Thyroid gland (tissue), 4 donors: ENCODE measurements around the gene LIFR.
"Not testable (repeated sequence)": the region's sequence is repeated elsewhere in the genome, so short reads cannot be mapped to it uniquely, and the experiment has no call there.

Source experiments
- CTCF ChIP-seq, 6 experiments: fragments of 200-600 bp in 3 of 6; fragments of 450-650 bp in 3 of 6; sonication (generic) in 3 of 6; IDR thresholded peaks; one replicate each; pipeline ENCODE4 v1.5.1; 2016 to 2019; ENCODE audit warnings: antibody characterized with exemption in 6 of 6, mild to moderate bottlenecking in 2 of 6, inconsistent platforms in 1 of 6, moderate library complexity in 1 of 6
- POLR2A ChIP-seq, 2 donors: fragments of 450-650 bp; IDR thresholded peaks; one replicate each; pipeline ENCODE4 v1.6.1; 2017; ENCODE audit warnings: antibody characterized with exemption in 2 of 2, mild to moderate bottlenecking in 2 of 2, moderate library complexity in 1 of 2

GRCh38 chr5:38567306-38567705 is 10.9 kb upstream of the LIFR start:
- TF ChIP-seq CTCF, POLR2A (IDR thresholded peaks at IDR 0.05): not testable (repeated sequence)
